Astrocyte (in vitro differentiated cells and primary cell): ENCODE results near the gene GMCL2.

Experiments used
- CTCF ChIP-seq: IDR thresholded peaks from 2 replicates; pipeline ENCODE4 v1.5.1; 2011; ENCODE audit warnings: low read depth, mild to moderate bottlenecking, inconsistent platforms, low read length, moderate library complexity; ENCODE audit not compliant: insufficient read depth
- EZH2 ChIP-seq: IDR thresholded peaks from 2 replicates; pipeline ENCODE4 v1.6.1; 2012; ENCODE audit warnings: mild to moderate bottlenecking, low read length, inconsistent platforms; ENCODE audit not compliant: insufficient read depth

GRCh38 chr5:178221282-178221681 lies 34.1 kb upstream of the GMCL2 start:
- TF ChIP-seq CTCF (no peak), EZH2 (no peak)
